Measurements from ENCODE around the gene NIPA2.

The NIPA2 gene

DNA sequence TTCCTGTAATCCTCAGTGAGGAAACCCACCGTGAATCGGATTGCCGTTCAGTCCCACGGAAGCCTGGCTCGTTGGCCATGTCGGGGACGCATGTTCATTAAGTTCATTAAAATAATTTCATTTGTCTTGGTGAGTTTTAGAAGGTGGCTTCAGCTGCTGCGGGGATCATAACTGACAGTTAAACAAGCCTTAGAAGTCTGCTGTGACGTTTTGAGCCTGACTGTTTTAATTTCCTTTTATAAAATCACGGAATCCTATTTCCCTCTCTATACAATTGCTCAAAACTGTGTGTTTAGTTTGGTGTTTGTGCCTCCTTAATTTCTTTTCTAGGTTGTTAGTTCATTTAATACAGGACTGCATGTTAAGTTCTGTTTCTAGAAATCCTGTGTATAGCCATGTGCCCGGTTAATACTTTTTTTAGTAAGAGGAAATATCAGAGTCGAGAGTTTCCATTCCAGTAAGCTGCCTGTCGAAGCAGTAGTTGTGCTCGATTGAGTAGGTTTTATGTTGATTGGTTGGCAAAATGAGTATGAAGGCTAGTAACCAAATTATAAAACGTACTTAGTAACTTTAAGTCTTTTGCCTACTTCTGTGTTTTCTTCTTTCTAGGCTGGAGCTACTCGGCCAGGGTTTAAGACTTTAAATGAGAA lies 705 bp downstream of the NIPA2 start:
- DNase-seq: peak; percentile 49

DNA sequence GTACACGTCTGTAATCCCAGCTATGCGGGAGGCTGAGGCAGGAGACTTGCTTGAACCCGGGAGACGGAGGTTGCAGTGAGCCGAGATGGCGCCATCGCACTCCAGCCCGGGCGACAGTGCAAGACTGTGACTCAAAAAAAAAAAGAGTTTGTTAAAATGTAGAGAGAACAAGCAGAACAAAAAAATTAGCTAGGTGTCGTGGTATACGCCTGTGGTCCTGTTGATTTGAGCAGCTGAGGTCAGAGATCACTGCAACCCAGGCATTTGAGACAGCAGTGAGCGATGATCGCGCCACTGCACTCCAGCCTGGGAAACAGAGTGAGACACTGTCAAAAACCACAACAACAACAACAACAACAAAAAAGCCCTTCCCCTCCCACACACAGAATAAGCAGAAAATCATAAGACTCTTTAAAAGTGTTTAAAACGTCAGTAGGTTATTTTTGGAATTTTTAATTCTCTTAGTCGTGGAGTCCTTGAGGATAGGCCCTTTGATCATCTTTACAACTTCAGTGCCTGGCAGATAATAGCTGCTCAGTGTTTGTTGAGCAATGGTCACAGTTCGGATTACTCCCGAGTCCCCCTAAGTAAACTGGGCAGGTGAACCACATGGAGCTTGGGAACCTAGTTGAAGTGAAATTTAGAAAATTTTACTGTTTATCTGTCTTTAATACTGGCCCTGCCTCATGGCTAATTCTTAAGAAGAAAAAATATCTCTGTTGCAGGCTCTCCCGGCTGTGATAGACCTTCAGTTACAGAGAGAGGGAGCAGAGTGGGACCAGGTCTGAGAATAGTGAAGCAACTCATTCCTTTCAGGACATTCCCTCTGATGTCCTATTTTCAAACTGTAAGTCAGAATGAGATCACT lies 6.2 kb downstream of the NIPA2 start:
- DNase-seq: no peak

DNA sequence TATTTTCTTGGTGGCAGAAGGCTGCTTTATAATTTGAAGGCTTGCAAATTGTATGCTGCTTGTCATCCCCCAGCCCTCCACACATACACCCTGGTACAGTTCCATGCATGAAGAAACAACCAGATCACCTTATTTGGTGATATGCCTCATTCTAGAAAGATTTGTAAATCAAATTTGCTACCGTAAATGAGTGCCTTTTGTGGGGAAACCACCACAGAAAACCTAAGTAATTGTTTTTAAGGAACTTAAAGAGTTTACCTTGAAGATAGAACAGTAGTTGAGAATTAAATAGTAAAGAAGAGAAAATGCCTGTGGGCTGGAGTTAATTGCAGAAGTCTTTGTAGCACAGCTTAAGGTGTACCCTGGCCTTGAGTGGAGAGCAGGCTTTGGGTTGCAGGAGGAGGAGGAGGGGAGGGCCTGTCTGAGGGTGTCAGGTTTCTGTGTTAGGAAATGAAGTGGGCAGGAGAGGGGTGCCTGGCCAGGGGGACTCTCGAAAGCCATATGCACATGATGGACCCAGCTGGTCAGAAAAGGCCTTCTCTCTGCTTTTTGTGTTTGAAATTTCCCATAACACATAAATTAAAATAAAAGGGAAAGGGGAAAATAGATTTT lies 6.9 kb downstream of the NIPA2 start:
- no peak for DNase-seq

DNA sequence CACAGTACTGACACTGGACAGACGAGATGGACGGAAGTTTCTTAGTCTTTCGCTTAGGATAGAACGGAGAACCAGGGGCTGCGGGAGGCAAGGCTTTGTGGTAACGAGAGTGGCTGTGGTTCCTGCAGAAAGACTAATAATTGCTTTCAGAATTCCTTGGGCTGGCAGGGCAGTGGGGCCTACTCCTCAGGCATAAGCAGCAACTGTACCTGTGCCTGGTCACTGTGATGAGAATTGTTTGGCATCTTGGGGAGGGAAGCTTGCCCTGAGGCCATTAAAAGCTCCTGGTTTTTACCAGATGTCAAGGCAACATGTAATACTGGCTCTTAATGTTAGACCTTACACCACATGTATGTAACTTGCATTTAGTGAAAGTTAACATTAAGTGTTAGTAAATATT lies 7.6 kb downstream of the NIPA2 start:
- DNase-seq: no peak

DNA sequence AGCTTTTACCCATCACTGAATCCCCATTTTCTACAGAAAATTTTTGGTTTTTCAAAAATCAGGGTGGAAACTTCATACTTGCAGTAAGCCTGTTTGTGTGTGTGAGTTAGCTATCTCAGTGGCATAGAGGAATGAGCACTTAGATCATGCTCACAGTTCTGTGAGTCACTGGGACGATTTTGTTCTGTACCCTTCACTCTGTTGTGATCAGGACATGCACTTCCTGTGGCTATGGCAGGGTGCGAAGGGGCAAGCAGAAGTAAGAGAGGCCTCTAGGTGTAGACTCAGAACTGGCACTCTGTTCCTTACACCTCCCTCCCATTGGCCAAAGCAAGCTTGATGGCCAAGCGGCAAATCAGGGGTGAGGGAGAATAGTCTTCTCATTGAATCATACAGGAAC lies 11.6 kb downstream of the NIPA2 start:
- no peak for DNase-seq

DNA sequence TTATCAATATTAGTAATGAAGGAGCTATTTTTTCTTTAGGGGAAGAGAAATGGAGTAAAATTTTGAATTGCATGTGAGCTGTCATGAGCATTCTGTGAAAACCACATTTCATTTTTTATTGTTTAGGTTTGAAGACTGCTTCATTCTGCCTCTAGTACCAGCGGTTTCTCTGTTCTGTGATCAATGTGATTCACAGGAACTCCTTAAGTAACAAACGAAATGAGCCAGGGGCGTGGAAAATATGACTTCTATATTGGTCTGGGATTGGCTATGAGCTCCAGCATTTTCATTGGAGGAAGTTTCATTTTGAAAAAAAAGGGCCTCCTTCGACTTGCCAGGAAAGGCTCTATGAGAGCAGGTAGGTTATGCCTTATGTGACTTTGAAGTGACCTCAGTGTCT lies 13.0 kb downstream of the NIPA2 start:
- no peak for DNase-seq

DNA sequence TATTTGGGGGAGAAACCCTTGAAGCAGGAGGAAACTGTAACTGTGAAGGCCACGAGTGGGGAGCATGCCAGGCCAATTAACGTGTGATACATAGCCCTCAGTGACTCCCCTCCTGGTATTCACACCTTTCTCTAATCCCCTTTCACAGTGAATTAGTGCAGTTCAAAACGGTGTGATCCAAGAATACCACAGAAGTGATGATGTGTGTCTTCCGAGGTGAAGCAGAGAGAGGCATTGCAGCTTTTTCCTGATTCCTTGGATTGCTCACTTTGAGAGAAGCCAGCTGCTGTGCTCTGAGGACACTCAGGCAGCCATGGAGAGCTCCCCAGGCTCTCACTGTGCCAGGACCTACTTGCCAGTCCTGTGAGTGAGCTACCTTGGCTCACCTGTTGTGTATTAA lies 17.3 kb downstream of the NIPA2 start:
- DNase-seq: no peak

DNA sequence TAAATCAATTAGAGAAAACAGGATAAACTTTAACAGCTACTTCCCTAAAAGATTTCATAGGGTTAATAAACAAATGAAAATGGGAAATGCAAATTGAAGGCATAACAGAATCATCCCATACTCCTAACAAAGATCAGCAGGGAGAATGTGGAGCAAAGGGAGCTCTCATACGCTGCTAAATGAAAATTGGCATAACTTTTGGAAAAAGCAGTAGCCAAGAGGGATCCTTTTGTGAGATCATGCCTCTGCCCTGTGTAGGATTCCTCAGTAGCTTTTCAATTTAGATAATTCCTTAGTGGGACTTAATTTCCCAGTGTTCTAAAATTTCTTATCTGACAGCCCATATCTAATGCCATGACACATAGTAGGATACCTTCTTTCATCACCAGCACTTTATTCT lies 18.2 kb downstream of the NIPA2 start:
- DNase-seq: no peak

DNA sequence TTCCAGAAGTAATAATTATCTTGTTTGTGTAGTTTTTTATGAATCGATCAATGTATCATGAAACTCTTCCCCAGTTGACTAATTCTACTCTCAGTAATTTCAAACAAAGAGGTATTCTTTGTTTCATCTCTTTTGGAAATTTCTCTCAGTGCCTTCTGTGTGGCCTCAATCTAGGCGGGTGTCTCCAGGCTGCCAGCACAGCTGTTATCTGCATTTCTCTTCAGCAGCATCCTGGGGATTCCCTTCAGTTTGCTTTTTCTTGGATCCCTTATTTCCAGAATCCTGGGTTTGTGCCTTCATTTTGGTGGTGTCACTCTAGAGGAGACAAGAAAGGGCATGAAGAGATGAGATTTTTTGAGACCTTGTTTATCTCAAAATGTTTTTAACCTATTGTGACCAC lies 22.7 kb downstream of the NIPA2 start:
- DNase-seq: no peak

DNA sequence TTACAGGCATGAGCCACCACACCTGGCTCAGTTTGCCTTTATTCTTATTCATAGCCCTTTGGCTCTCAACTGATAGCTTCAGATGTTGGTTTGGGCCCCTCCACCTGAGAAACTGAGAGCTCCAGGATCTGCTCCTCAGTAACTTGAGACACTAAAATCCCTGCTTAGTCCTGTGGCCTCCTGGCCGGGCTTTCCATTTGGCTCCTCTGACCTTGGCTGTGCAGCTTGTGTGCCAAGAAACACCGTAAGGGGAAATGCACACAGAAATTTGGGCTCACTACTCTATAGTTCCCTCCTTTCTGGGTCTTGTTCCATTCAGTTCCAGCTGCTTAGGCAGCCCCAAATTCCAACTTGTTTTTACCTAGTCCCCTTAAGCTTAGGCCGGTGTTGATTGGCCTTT lies 24.9 kb downstream of the NIPA2 start:
- no peak for DNase-seq

DNA sequence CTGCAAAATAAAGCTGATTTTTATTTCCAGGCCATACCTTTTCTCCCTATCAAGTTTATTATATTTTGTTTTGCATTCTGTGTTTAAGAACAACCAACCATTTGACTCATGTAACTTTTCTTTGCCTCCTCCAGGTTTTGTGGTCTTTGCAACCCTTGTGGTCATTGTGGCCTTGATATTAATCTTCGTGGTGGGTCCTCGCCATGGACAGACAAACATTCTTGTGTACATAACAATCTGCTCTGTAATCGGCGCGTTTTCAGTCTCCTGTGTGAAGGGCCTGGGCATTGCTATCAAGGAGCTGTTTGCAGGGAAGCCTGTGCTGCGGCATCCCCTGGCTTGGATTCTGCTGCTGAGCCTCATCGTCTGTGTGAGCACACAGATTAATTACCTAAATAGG lies 27.6 kb downstream of the NIPA2 start:
- DNase-seq: no peak

DNA sequence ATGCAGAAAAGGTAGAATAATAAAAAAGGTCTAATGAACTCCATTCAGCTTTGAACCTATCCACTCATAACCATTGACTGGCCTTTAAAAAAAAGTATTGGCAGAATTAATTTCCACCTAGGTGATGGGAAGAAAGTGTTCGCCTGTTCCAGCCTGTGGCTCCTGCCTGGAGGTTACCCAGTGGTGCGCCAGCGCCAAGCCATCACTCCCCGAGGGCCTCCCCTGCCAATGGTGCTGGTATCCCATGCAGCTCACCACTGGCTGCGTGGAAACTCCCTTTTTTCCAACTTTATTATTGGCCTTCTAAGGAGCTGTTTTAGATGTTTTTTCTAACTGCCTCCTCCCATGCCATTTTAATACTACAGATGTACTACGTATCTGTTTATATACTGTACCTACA lies 29.4 kb downstream of the NIPA2 start:
- DNase-seq: no peak

DNA sequence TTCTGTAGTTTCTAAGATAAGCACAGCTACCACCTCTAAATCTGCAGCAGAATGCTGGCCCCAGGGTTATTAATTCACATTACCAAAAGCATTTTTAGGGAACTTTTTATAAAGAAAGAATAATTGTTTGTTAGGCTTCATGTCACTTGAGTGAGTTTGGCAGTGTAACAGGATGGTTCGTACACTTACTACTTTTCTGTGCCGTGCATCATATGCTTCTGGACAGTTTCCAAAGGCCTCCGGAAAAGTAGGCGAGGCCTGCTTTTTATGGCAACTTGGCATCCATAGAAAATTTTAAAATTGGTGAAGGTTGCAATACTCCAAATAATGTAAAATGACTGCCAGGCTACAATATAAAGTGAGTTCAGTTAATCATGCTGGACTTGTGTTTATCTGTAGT lies 30.0 kb downstream of the NIPA2 start:
- no peak for DNase-seq

DNA sequence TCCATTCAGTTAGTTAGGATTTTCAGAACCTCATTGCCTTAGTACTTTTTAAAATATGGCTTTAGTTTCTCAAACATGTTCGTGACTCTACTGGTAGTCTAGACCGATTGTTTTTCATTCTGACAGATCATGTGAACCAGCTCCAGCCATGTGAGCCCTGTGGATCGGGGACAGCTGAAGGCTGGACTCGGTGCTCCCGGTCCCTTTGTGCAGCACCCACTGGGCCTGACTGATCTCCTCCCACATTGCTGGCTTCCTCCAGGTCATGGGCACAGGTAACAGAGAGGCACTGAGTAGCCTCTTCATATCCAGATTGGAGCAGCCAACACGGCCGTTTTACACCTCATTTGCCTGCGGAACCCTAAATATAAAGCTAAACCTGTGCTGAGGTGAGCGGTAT lies 30.5 kb downstream of the NIPA2 start:
- no peak for DNase-seq

DNA sequence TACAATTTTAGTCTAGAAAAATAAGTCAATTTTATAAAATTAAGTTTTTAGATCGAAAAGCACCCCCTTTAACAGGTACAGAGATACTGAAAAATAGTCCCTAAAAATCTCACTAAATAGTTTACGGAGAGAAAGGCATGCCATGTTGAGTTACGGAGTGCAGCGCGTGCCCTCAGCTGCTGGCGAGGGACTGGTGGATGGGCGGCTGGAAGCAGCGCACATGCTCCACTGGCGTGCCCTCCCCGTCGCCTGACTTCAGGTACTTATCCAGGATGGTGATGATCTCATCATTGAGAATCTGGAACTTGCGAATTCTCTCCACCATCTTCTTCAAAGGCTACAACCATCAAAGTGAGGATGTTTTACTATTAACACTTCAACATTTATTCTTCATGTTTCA lies 31.4 kb downstream of the NIPA2 start:
- DNase-seq: no peak

DNA sequence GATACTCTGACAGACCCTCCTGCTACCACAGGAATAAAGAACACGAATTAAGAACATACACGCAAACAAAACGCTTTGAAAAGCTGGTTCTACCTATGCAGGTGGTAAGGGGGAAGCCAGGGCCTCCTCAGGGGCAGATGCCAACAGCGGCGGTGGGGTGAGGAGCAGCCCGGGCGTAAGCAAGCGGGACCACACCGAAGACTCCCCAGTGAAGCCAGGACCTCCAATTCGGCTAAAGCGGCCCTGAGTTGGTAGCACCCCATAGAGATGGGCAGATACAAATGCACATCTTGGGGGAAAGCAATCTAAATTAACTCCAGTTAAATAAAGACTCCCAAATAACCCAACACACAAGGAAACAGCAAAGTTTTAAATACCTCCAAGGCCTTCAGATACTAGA lies 32.4 kb downstream of the NIPA2 start:
- DNase-seq: no peak

DNA sequence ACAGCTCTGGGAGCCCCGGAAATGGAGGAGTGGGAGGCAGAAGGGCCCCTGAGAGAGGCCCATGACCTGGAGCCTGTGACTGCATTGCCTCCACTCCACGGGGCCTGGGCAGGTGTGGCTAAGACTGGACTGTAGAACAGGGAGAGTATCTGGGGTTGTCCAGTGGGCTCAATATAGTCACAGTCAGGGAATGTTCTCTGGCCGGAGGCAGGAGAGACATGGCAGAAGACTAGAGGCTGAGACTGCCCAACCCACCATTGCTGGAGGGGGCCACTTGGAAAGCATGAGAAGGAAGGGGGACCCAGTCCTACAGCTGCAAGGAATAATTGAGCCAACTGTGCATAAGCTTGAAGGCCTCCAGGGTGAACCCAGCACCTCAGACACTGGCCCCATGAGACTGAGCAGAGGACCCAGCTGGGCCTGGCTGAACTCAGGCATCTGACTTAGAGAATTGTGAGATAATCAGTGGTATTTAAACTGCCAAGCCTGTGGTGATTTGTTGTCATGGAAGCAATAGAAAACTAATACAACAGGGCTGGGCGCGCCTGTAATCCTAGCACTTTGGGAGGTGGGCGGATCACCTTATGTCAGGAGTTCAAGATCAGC lies 33.1 kb downstream of the NIPA2 start:
- no peak for DNase-seq

DNA sequence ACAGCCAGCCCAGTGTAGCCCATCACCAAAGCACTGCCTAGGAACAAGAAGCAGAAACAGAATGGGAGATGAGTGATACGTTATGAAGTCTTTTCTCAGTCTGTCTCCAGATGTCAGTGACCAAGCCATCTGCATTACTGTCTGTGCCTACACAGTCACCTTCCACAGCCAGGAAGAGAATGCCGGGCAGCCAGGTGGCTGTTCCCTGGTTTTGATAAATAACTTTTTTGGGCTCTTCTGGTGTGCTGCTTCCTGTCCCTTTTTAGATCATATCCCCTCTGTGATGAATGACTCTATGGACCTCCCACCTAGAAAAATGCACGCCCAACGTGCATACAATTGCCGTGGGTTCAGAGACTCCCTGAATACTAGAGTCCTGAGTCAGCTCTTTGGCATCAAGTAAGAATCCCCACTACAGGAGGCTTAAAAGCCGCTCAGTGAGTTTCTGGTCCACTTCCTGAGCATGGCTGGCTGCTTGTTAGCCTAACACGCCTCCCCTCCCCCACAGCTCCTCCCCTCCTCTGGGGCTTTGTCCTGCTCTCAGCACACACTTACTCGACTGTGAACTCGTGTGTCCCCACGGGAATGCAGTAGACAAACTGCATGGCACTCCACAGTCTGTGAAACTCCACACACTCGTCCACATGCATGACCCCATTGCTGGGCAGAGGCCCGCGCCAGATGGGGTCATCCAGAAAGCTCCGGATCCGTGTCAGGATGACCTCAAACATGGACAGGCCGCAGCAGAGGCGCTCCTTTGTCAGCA lies 34.7 kb downstream of the NIPA2 start:
- peak; percentile 76 for DNase-seq

DNA sequence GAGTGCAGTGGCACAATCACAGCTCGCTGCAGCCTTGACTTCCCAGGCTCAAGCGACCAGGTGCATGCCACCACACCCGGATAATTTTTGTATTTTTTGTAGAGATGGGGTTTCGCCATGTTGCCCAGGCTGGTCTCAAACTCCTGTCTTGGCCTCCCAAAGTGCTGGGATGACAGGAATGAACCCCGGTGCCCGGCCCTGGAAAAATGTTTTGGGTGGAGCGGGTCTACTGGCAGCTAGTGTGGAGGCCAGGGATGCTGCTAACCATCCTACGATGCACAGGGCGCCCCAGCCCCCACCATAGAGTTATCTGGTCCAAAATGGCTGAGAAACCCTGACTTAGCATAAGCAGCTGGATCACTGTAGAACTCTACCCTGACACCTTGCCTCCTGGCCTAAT lies 35.4 kb downstream of the NIPA2 start:
- DNase-seq: no peak

DNA sequence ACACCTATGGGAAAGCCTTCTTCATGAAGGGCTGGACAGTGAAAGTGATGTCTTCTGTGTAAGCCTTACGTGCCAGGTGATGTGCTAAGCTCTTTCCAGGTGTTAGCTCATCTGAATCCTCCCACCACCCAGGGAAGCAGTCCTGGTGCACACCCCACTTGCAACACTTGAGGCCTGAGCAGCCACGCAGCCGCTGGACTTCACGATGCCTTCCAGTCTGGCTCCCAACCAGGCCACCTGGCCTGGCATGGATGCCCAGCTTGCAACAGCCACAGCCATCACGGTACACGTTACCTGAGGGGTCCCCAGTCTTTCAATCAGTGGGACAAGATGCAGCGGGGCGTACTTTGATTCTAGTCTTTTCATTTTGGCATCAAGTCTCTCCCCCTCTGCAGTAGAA lies 35.8 kb downstream of the NIPA2 start:
- no peak for DNase-seq

DNA sequence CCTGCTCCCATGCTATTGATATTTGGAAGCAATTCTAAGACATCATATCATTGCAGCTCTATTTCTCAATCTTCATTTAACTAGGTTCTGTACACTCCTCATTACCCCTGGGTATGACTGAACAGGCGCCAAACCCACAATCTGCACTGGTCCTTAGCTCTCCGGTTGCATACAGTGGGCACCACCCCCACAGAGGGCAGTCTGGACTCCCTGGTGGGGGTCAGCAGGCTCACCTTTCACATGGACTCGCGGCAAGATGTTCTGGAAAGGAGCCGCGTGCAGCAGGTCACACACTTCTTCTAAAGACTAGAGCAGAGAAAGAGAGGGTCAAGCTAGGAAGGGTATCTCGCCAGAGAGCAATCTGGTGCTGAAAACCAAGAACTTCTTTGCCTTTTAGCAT lies 36.5 kb downstream of the NIPA2 start:
- DNase-seq: no peak

DNA sequence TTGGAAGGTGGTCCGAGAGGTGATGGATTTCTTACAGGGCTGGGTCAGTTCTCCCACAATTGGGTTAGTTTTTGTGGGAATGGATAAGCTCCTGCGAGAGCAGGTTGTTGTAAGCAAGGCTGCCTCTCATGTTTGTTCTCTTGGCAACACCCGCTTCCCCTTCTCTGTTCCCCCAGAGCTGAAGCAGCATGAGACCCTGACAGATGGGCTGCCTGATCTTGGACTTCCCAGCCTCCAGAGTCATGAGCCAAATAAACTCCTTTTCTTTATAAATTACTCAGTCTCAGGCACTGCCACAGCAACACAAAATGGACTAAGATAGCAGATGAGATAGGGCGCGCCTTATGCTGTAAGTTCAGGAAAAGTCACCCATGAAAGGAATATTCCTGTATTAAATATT lies 38.7 kb downstream of the NIPA2 start:
- DNase-seq: no peak

DNA sequence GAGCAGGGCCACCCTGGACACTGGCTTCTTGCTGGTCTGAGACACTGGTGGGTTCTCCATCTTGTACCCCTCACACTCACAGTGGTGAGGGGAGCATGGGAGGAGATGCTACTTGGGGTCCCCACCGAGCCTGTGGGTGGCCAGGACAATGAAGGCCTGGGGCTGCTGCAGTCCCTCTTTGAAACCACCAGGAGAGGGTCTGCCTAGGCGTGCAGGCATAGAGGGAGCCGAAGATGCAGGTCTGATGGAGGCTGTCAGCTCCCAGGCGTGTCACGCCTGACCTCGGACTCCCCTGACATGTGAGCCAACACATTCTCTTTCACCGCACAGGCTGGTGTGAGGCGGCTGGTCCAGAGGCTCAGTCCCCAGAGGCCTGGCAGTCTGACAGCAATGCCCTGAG lies 39.1 kb downstream of the NIPA2 start:
- no peak for DNase-seq
